ENCODE data around the gene CYP3A7.

GRCh38 chr7:99778880-99779279 is 43.9 kb upstream of the CYP3A7 start:
- TF ChIP-seq CTCF (IDR thresholded peaks at IDR 0.05) = no peak
- TF ChIP-seq EP300 (IDR thresholded peaks at IDR 0.05) = no peak
